Measurements from ENCODE around the gene MAPK12.

The MAPK12 gene

DNA sequence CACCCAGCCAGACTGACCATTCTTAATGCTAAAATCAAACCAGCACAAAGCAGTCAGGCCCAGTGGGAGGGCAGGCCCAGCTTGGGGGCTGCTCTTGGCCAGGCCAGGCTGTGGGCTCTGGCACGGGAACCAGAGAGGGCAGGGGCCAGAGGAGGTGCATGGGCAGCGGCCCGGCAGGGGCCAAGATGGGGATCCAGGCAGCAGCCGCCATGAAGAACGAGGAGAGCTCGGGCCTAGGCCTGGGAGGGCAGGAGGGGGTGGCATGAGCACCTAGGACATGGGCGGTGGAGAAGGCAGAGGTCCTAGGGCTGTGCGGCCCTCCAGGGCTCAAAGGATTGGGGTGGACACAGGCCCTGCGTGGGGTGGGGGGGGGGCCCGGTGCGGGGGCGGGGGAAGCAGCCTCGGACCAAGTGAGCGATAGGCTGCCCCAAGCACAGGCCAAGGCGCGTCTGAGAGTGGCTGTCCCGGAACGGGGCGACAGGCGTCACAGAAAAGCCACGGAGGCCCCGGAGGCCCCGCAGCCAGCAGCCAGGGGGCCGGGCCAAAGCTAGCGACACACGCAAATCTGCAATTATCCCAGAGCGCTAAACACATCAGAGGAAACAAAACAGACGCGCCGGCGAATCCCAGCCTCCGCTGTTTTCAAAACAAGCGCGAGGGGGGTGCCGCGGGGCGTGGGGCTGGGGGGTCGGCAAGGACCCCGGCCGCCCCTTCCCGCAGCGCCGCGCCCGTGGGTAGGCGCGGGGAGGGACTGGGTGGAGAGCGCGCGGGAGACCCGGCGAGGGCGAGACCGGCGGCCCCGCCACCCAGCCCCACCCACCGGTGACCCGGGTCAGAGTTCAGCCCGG, 37.7 kb upstream of the MAPK12 start:
- DNase-seq, result no peak

DNA sequence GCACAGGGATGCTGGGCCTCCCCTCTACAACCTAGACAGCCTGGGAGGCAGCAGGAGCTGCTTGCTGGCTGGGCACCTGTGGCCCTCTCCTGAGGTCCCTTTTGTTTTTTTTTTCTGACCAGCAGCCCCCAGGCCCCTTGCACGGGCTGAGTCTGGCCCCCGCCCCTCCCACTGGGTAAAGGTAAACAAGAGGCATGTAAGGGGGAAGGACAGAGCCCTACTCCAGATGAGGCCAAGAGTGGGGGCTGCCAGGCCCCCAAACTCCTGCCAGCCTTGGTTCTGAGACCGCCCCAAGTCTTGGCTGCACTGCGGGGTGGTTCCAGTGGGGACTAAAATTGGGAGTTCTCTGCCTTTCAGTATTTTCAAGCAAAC, 36.8 kb upstream of the MAPK12 start:
- DNase-seq, result no peak

DNA sequence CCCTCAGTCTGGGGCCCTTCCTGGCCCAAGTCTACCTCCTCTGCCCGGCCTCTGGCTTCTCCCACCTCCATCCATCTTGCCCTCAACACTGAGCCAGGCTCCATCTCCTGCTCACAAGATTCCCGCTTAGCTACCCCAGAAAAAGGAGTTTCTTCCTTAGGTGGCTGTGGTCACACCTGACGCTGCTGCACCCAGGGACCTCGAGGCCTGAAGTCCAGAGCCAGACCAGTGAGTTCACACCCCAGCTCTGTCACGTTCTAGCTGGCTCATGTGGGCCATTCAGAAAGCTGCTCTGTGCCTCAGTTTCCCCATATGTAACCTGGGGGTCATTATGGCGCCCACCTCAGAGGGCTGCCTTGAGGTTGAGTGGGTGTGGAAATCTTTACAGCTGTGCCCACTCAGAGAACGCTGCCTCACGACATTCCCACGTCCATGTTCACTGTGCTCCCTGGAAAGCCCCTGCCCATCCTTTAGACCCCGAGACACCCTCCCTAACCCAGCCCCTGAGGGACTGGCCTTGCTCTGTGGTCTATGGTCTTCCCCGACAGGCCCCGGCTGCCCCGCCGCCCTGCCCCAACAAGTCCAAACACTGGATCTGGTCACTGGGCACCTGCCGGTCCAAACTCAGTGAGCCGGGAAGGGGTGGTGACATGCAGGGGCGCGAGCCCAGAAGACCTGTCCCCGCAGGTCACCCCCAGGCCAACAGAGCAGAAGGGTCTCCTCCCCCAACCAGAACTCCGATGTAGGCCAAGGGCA, 36.2 kb upstream of the MAPK12 start:
- no peak for DNase-seq

DNA sequence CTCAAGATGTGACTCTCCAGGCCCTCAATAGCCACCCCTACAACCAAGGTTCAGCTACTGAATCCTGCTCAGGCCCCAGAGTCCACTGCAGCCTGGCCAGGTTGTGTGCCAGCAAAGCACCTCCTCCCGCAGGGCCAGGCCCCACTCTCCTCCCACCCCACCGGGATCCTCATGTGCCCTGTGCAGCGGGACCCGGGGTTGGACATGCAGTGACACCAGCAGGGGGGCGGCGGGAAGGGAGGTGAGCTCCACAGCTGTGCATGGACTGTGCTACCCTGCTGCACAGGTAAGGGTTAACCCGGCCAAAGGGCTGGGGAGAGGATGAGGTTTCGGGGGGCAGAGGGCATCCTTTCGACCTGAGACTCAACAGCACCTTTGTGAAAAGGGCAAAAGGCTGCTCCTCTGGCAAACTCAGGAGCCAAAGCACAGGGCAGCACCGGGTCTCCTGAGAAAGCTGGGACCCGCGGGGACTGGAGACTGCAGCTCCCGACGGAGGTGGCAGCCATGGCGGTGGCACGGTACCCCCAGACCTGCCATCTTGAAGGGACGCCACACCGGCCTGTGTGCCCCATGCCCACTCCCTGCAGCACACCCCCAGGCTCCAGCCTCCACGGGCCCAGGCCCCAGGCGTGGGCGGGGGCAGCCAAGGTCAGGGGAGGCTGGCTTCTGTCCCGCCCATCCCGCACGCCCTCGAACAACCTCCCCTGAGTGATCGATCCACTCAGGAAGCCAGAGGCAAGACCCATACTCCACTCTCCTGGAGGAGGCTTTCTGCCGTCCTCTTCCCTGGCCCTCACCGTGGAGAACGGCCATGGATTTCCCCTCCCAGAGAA, 35.4 kb upstream of the MAPK12 start:
- no peak for DNase-seq

DNA sequence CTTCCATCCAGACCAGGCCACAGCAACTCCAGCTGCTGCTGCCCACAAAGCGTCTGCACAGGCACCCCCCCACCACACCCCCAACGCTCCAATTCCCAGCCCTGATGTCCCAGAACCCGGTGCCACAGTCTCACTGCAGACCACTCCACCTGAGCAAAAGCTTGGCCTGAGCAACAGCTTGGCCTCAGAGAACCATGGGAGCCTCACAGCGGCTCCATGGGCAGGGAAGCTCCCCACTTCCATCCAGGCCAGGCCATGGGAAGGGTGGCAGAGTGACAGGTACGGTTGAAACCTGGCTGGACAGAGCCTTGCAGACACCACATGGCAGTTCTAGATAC, 32.8 kb upstream of the MAPK12 start:
- DNase-seq, result no peak

DNA sequence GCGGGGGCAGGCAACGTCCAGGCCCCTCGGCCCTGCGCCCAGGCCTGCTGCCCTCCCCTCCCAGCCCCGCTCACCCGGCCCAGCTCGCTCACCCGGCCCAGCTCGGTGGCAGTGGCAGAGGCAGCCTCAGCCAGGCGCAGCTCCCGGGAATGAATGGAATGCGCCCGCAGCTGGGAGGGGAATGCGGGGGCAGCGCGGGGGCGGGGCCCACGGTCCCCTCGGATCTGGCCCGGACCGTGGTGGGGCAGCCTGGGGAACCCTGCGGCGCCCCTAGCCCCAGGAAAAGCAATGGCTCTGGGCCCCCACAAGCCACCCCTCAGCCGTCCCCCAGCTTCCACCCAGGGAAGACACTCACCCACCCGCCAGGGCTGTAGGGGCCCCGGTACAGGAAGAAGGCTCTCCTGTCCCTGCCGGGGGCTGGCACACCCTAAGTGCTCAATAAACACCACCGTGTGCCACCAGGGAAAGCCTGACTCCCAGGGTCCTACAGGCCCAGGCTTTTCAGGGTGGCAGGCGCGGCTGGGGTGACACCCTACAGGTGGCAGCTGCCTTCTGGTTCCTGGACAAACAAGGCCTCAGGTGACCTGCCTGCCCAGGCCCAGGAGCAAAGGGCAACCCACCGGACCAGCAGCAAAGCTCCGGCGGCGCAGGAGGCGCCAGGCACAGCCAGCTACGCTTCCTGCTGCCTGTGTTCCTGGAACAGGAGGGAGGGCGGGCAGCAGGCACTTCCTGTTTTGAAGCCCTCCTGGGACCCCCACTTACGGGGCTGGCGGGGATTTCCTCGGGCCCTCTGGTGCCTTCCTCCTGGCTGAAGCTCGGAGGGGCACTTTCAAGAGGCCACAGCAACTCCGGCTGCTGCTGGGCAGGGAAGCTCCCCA, 32.2 kb upstream of the MAPK12 start:
- DNase-seq, result no peak

DNA sequence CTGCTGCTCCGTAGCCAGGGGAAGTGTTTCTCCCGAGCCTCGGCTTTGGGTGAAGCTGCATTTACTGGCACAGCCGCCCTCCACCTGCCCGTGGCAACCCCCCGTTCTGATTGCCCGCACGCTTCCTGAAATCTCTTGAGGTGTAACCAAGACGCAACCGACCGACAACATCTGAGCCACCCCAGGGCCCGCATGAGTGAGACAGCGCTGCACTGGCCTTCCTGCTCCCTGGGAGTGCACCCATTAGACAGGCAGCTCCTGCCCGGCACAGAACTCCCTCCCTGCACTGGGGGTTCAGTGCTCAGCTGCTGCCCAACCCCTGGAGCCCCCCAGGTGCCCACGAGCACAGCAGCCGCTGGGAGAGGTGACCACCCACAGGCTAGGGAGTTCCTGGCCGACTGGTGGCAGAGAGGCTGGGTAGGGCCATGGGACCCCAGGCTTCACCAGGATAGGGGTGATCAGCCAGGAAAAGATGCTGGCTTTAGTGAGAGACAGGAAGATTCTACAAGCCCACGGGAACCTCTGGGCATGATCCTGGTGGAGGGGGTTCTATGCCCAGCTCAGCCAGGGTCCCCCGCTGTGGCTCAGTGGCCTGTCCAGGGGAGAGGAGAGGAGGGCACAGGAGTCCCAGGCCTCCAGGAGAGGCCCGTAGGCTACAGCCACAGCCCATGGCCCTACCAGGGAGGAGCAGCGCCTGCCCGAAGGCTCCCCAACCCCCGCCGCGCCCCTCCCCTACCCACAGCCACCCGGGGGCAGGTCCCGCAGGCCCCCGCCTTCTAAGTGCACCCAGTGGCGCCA, 31.4 kb upstream of the MAPK12 start:
- DNase-seq, result no peak

DNA sequence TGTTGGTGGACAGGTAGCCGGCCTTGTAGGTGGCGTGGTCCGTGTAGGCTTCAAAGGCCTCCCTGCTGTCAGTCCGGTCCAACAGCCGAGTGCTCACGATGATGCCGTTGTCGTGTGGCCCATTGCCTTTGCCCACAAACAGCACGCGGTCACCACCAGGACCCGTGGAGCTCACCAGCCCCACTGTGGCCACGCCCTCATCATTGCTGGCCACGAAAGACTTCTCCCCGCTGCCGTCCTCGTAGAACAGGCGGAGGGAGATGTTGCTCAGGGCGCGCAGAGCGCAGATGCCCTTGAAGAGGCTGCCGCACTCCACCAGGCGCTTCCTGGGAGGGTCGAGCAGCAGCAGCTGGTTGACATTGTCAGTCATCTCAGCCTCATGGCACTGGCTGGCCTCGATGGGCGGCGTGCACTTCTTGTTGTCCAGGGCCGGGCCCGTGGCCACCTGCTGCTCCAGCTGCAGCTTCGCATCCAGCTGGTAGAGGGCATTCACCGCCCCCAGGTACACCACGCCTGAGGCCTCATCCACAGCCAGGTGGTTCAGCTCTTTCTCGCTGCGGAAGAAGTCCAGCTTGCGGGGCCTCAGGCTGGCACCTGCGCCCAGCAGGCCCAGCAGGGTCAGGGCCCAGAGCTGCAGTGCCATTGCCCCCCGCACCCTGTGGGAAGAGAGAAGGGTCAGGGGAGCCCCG, 28.6 kb upstream of the MAPK12 start:
- no peak for DNase-seq

DNA sequence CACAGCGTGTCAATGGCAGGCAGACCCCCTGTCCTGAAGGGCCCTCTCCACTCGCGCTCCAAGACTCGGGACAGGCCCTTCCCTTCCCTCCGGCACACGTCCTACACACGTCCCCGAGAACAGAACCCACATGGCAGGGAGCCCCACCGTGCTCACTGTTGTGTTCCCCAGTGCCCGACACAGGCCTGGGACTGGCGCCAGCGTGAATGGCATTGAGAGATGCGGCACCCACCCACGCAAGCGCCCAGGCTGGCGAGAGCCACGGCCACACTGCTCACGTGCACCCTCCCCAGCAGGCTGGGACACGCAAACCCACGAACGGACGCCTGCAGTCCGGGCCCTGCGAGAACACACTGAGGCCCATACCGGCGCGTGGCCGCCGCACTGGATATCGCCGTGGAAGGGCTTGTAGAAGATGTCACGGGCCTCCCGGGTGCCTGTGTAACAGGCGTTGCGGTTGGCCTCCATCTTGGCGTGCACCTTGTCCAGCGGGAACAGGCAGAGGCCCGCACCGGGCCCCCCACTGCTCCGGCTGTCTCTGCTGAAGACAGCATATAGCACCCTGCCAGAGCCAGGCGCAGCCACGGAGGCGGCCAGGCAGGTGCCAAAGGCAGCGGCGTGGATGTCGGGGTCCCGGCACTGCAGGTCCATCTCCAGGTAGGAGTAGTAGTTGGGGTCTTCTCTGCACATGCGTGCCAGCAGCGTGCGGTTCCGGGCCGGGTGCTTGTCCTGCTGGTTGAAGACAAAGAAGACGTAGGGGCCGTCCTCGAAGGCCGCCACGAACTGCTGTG, 27.9 kb upstream of the MAPK12 start:
- no peak for DNase-seq

DNA sequence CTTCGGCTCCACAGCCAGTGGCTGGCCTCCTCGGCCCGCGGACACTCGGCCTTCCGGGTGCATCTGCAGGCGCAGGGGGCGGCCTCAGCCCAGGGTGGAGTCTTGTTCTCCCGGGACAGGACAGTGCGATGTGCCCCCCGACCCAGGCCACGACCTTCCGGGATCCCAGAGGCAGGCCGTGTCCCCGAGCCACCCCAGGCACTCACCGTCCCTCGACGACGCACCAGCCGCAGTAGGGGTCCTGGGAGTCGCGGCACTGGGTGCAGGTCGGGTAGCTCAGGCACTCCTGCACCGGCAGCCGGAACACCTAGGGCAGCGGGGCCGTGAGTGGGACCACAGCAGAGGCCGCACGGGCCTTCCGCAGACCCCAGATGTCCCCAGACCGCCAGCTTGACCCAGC, 26.2 kb upstream of the MAPK12 start:
- no peak for DNase-seq

DNA sequence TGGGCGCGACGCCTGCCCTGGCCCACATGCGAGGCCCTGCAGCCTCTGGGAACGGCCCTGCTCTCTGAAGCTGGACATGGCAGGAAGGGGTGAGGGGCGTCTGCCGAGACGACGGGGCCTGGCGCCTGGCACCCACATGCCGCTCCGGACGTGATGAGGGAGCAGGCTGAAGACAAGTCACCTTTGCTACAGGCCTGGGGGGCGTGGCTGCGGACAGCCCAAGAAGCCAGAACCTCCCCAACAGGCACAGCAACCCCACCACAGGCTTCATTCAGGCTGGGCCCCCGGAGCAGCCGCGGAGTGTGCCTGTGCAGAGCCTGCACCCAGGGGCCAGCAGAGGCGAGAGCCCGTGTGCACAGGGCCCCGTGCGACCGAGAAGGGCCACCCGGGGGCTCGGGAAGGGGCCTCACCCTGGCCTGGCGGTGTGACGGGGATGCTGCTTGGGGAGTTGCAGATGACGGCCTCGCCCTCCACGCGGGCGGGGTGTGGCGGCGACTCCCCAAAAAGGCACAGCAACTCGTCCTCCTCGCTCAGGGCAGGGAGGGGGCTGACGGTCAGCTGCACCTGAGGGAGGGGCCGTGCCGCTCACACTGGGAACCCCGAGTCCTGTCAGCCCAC, 25.3 kb upstream of the MAPK12 start:
- DNase-seq, result no peak

DNA sequence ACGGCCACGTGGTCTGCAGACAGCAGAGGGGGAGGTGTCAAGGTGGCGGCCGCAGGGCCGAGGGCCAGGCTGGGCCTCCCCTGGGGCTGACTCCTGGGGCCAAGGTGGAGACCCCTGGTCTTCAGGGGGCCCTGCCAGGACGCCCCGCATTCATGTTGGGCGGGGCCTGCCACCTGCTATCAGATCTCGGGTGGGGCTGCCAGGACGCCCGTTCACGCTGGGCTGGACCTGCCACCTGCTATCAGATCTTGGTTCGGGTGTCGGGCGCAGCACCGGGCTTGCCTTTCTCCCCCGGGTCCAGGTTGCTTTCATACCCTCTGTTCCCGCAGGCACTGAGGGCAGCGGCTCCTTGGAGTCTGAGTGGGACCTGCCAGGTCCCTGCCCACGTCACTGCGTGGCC, 24.8 kb upstream of the MAPK12 start:
- DNase-seq, result no peak

DNA sequence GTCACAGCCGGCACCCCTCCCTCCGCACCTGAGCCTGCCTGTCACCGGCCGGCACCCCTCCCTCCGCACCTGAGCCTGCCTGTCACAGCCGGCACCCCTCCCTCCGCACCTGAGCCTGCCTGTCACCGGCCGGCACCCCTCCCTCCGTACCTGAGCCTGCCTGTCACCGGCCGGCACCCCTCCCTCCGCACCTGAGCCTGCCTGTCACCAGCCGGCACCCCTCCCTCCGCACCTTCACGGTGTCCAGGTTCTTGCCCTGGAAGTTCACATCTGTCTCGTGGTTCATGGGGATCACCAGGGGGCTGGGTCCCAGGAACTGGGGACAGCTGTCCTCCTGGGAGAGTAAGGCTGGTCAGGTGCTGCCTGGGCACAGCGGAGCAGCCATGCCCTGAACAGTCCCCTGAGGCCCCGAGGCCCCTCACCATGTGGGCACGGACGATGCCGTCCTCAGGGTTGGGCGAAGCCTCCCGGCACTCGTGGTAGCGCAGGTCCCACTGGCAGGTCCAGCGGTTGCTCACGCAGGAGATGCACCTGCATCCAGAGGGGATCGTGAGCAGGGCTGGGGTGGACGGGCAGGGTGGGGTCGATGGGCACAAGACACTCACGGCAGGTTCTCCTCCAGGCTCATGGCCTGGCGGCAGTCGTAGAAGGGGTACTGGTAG, 24.2 kb upstream of the MAPK12 start:
- DNase-seq, result no peak

DNA sequence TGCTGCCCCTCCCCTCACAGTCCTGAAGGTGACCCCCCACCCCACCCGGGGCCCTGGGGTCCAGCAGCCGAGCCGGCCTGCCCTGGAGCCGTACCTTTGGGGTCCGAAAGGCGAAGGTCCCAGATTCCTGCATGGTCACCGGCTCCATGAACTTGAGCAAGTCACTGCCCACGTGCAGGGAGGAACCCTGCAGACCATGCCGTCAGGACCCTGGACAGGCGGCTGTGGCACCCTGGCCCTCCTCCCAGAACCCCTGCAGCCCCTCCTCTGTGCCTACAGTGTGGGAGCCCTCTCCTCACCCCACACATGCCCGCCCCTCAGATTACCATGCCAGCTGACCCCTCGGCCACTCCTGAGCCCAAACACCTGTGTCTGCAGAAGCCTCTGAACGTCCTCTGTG, 23.0 kb upstream of the MAPK12 start:
- DNase-seq, result no peak

DNA sequence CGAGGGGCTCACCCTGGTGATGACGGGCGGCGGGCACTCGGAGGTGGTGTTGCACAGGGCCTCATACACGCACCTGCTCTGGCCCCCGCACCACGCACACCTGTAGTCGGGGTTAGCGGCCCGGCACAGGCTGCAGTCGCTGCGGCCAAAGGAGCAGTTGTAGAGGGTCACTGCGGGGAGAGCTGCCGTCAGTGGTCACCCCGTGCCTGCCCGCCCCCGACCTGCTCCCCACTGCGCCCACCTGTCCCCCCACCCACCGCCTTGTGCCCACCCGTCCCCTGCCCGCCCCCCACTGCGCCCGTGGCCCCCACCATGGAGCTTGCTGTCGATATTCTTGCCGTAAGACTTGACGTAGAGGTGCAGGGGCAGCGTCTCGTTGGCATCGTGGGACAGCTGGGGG, 22.3 kb upstream of the MAPK12 start:
- DNase-seq, result no peak

DNA sequence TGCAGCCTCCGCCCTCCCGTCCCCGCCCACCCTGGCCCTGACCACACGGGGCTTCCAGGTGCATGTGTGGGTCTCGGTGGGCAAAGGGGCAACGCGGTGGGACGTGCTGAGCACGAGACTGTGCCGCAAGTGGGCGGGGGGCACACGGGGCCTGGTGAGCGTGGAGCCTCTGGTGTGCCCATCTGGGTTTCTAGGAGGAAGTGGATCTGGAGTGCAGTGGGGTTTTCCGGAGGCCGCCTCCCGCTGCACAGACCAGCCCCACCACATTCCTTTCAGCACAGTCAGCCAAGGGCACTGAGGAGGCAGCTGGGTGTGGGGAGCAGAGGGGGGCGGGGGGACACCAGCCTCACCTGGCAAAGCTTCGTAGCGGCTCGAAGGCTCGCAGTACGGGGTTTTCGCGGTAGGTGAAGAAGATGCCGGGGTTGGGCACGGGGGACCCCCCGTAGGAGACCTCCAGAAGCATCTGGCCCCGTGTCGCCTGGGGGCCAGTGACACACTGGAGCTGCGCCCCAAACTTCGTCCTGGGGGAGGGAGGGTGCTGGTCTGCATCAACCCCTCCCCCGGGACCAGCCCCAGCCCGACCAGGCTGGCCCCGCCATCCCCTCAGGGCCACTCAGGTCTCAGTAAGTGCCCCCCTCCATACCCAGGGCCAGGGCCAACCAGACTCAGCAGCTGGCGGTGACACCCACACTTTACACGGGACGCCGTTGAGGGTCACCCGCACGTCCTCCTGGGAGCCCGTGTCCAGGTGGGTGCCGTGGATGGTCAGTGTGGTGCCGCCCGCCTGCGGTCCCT, 21.1 kb upstream of the MAPK12 start:
- DNase-seq, result no peak

DNA sequence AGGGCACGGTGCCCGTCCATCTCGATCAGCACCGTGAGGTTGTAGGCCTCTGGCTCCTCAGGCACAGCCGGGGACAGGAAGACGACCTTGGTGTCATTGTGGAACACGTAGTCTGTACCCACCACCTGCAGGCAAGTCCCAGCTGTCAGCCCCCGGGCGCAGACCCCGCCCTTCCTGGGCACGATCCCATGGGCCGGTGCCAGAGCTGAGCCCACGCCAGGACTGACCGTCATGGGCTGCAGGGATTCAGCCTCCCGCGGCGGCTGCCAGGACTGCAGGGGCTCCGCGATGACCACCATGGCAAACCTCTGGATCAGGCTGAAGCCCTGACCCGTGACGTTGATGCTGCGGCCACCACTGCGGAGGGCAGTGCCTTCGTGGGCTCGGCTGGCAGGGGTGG, 20.5 kb upstream of the MAPK12 start:
- DNase-seq, result no peak

DNA sequence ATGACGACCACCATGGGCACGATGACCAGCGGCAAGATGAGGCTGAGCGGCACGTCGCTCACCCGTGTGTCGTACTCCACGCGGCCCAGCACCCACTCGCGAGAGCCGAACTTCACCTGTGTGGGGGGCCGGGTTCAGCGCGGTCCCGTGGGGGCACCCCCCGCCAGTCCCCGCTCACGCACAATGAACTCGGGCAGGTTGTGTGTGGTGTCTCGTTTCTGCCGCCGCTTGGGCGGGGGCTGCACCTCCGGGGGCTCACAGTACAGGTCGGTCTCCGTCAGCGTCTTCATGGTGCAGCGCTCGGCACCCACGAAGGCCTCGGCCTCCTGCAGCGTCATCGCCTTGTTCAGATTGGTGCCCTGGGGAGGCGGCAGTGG, 19.9 kb upstream of the MAPK12 start:
- DNase-seq, result no peak

Data from NCI-H748 treated with DMSO at 0.1 percent for 48 hours (cell line).